HepG2 (cell line): ENCODE measurements around the gene RHBDD1. TPM values are rescaled to one million over a fixed set of nuclear protein-coding genes. Genes with fewer than 3 reads are reported as not detected.

Experiments used
- ATAC-seq: fragments of 200-7000 bp; cut with Tn5 transposase; 3 replicates; pipeline ENCODE4 v1.9.1; 2020; ENCODE audit warnings: mild to moderate bottlenecking, moderate library complexity
- BruUV-seq: library from RNA; stranded (reverse); fragments of 400-500 nt; replicated peaks from 2 replicates; lab custom pipeline; 2021; lab: Mats Ljungman, UMichigan
- CTCF ChIA-PET: fragments of 300-600 bp; formaldehyde crosslinking; extraction: SDS; loops from one replicate; lab custom pipeline; 2021; ENCODE audit warnings: low total read pairs, inconsistent platforms, low intra/inter-chr PET ratio; lab: Yijun Ruan, JAX
- POLR2A ChIA-PET: fragments of 350-600 bp; sonication (Branson Sonifier 250); formaldehyde crosslinking; loops from one replicate; lab custom pipeline; 2020; ENCODE audit warnings: antibody characterized with exemption, inconsistent platforms; lab: Yijun Ruan, JAX
- DNase-seq: peaks from one replicate; pipeline ENCODE4 v3.0.0-alpha.2; 2015; ENCODE audit warnings: low spot score
- FAIRE-seq: peaks from 3 replicates; lab custom pipeline; 2011; peaks lifted over from hg19 to GRCh38; lab: Jason Lieb, UNC
- H2AFZ ChIP-seq: one replicate; pipeline ENCODE4 v1.6.1; 2011; ENCODE audit warnings: low read length, inconsistent platforms
- H3K27ac ChIP-seq: fragments of 300-600 bp; 3 replicates; pipeline ENCODE4 v1.8.0; 2011; ENCODE audit warnings: mixed run types, mild to moderate bottlenecking, mixed read lengths, low read length, inconsistent platforms; ENCODE audit not compliant: insufficient read depth; ENCODE audit errors: extremely low read length
- H3K27me3 ChIP-seq, 2 experiments: fragments of 200-600 bp in 1 of 2; 2 replicates in 1 of 2; 3 replicates in 1 of 2; pipeline versions ENCODE4 v1.6.0 to v1.8.0; 2011; ENCODE audit warnings: low read length in 2 of 2, mild to moderate bottlenecking in 2 of 2, moderate library complexity in 2 of 2, inconsistent platforms in 1 of 2; ENCODE audit not compliant: insufficient read depth in 2 of 2, control insufficient read depth in 1 of 2
- H3K36me3 ChIP-seq, 2 experiments: fragments of 200-600 bp in 1 of 2; replicated peaks in 1 of 2; 2 replicates in 1 of 2; 3 replicates in 1 of 2; pipeline versions ENCODE4 v1.5.1 to v1.8.0; 2011; ENCODE audit warnings: low read length in 2 of 2, inconsistent platforms in 1 of 2; ENCODE audit not compliant: insufficient read depth in 2 of 2, control insufficient read depth in 1 of 2
- H3K4me1 ChIP-seq: 2 replicates; pipeline ENCODE4 v1.5.1; 2012; ENCODE audit warnings: low read length, inconsistent platforms; ENCODE audit not compliant: insufficient read depth
- H3K4me2 ChIP-seq: 2 replicates; pipeline ENCODE4 v1.6.0; 2011; ENCODE audit warnings: low read depth, low read length, inconsistent platforms
- H3K4me3 ChIP-seq, 3 experiments: fragments of 200-600 bp in 1 of 3; sonication (generic), shearing (Covaris generic) in 1 of 3; replicated peaks in 1 of 3; 2 replicates each; pipeline ENCODE4 v1.5.1; 2011 to 2016; ENCODE audit warnings: low read length in 3 of 3, inconsistent platforms in 2 of 3, low read depth in 2 of 3, mild to moderate bottlenecking in 2 of 3, control low read depth in 1 of 3, mixed read lengths in 1 of 3; ENCODE audit not compliant: insufficient read depth in 1 of 3
- H3K79me2 ChIP-seq: one replicate; pipeline ENCODE4 v1.6.1; 2011; ENCODE audit warnings: low read length, inconsistent platforms; ENCODE audit not compliant: insufficient read depth
- H3K9ac ChIP-seq: 2 replicates; pipeline ENCODE4 v1.6.0; 2011; ENCODE audit warnings: mild to moderate bottlenecking, low read depth, low read length, inconsistent platforms; ENCODE audit not compliant: insufficient read depth
- H3K9me3 ChIP-seq: 2 replicates; pipeline ENCODE4 v1.5.1; 2012; ENCODE audit warnings: mild to moderate bottlenecking, low read length
- H4K20me1 ChIP-seq: 2 replicates; pipeline ENCODE4 v1.6.0; 2011; ENCODE audit warnings: inconsistent platforms, mild to moderate bottlenecking, low read length, moderate library complexity; ENCODE audit not compliant: insufficient read depth
- NPAS2 ChIP-seq: sonication (generic); formaldehyde crosslinking; IDR thresholded peaks from 2 replicates; pipeline ENCODE4 v1.8.0; 2022; ENCODE audit warnings: mild to moderate bottlenecking, missing genetic modification reagents, borderline replicate concordance
- SCMH1 ChIP-seq: sonication (generic); formaldehyde crosslinking; IDR thresholded peaks from 2 replicates; pipeline ENCODE4 v1.9.0; 2021; ENCODE audit warnings: missing genetic modification reagents, mild to moderate bottlenecking, borderline replicate concordance
- SMYD3 ChIP-seq: sonication (generic); formaldehyde crosslinking; IDR thresholded peaks from 2 replicates; pipeline ENCODE4 v1.8.1; 2023; ENCODE audit warnings: mild to moderate bottlenecking, missing genetic modification reagents
- SRSF9 ChIP-seq: fragments of 200-400 bp; formaldehyde crosslinking; IDR thresholded peaks from 2 replicates; pipeline ENCODE4 v1.6.1; 2018; ENCODE audit warnings: borderline replicate concordance, mild to moderate bottlenecking, low read depth, low read length; ENCODE audit not compliant: insufficient read depth, poor library complexity, severe bottlenecking
- U2AF1 ChIP-seq: fragments of 200-400 bp; formaldehyde crosslinking; optimal IDR thresholded peaks from 2 replicates; pipeline ENCODE3; 2017; ENCODE audit warnings: mild to moderate bottlenecking, low read depth, low read length
- ZNF776 ChIP-seq: sonication (generic); formaldehyde crosslinking; IDR thresholded peaks from 2 replicates; pipeline ENCODE4 v1.4.0; 2020; ENCODE audit warnings: mild to moderate bottlenecking, missing genetic modification reagents
- WGBS: methylation state at CpG from one replicate; pipeline ENCODE4 v1.1.6; 2017; ENCODE audit warnings: low lambda C conversion rate; 5-methylcytosine and 5-hydroxymethylcytosine counted together
- in situ Hi-C: cut with HindIII; loops from 2 replicates; pipeline ENCODE4 v1.10.0; 2017; ENCODE audit warnings: low pct_unique_long_range_greater_than_20kb; ENCODE audit not compliant: extremely low pct_ligation_motif_present
- intact Hi-C: fragments of 100-400 bp; cut with micrococcal nuclease; formaldehyde crosslinking; loops from one replicate; pipeline ENCODE4 v1.10.0; 2022; ENCODE audit not compliant: unreplicated experiment
- polyA plus RNA-seq, 8 experiments: library from polyadenylated mRNA; depleted of rRNA in 3 of 8; stranded (reverse) in 7 of 8; unstranded in 1 of 8; fragments of >200 nt; fragmentation: Illumina TruSeq in 4 of 8; extraction: Trizol in 4 of 8; gene quantifications; 2 replicates each; pipeline versions ENCODE4 v1.2.1 to v1.2.3, GENCODE V29; 2011 to 2016; ENCODE audit warnings: low read depth in 4 of 8, missing spikeins in 1 of 8, mixed read lengths in 1 of 8; ENCODE audit not compliant: insufficient read depth in 1 of 8
- total RNA-seq, 5 experiments: library from RNA; depleted of rRNA; stranded (reverse); fragments of >200 nt; fragmentation: Illumina TruSeq; extraction: Trizol; gene quantifications; 2 replicates each; pipeline ENCODE4 v1.2.3, GENCODE V29; 2016; ENCODE audit warnings: low read depth in 1 of 5
- TF ChIP-seq, protein P1 (sequence below): sonication (generic); formaldehyde crosslinking; IDR thresholded peaks from 2 replicates; pipeline ENCODE4 v1.4.0; 2020; ENCODE audit warnings: missing genetic modification reagents, borderline replicate concordance
- TF ChIP-seq, protein P2 (sequence below), 2 experiments: sonication (generic) in 1 of 2; formaldehyde crosslinking in 1 of 2; IDR thresholded peaks; 2 replicates each; pipeline versions ENCODE4 v1.4.0 to v1.6.1; 2016 to 2020; ENCODE audit warnings: borderline replicate concordance in 1 of 2, low read depth in 1 of 2, mild to moderate bottlenecking in 1 of 2, missing genetic modification reagents in 1 of 2

Gene RHBDD1
- total and polyA plus RNA-seq, 2 of the 13 experiments (the other 11 are each of a cell fraction or from before 2014, with no cell fraction given), result 8.2 to 9.5 TPM

DNA sequence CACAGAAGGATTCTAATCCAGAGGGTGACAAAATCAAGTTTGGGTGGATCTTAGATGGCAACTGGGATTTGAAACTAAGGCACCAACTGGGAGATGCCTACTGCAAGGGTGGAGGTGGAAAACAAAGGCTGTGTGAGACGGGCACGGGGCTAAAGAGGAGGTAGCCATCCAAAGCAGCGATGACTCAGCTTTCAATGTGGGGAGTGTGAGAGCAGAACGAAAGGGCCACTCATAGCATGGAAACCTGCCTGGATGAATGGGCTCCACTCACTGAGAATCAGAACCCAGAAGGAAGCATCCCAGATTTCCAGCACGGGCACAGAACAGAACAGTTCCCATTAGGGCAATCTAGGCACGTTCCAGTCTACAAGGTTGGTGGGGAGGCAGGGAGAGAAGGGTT is 168.6 kb downstream of the RHBDD1 start:
- in situ Hi-C loops (no loop called here), intact Hi-C loops (no loop called here)
- Histone ChIP-seq H3K4me1 (no peaks in the 10 kb centered on the region), H3K27me3 (peaks cover 0 to 11% of the 10 kb centered on the region in 2 experiments; a peak in 2 of 5 replicates), H3K27ac (no peak overlapping the region), H3K4me3 (no peak overlapping the region), H2AFZ (no peak overlapping the region), H3K79me2 (no peaks in the 10 kb centered on the region), H3K9ac (no peak overlapping the region), H4K20me1 (no peaks in the 10 kb centered on the region), H3K36me3 (no peaks in the 10 kb centered on the region), H3K9me3 (no peaks in the 10 kb centered on the region), H3K4me2 (no peak overlapping the region)
- BruUV-seq, result no TSS peak
- 52% methylated on average over 6 of the region's 6 CpGs for WGBS
- ChIA-PET POLR2A (no interaction called here), CTCF (no interaction called here)
- FAIRE-seq (no peak), DNase-seq (no peak), ATAC-seq (no peak)
- TF ChIP-seq SCMH1 (CRISPR knock-in tag) (no peak), ZNF776 (CRISPR knock-in tag) (no peak)
- TF ChIP-seq, protein P1, sequence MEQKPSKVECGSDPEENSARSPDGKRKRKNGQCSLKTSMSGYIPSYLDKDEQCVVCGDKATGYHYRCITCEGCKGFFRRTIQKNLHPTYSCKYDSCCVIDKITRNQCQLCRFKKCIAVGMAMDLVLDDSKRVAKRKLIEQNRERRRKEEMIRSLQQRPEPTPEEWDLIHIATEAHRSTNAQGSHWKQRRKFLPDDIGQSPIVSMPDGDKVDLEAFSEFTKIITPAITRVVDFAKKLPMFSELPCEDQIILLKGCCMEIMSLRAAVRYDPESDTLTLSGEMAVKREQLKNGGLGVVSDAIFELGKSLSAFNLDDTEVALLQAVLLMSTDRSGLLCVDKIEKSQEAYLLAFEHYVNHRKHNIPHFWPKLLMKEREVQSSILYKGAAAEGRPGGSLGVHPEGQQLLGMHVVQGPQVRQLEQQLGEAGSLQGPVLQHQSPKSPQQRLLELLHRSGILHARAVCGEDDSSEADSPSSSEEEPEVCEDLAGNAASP (CRISPR knock-in tag), result no peak

DNA sequence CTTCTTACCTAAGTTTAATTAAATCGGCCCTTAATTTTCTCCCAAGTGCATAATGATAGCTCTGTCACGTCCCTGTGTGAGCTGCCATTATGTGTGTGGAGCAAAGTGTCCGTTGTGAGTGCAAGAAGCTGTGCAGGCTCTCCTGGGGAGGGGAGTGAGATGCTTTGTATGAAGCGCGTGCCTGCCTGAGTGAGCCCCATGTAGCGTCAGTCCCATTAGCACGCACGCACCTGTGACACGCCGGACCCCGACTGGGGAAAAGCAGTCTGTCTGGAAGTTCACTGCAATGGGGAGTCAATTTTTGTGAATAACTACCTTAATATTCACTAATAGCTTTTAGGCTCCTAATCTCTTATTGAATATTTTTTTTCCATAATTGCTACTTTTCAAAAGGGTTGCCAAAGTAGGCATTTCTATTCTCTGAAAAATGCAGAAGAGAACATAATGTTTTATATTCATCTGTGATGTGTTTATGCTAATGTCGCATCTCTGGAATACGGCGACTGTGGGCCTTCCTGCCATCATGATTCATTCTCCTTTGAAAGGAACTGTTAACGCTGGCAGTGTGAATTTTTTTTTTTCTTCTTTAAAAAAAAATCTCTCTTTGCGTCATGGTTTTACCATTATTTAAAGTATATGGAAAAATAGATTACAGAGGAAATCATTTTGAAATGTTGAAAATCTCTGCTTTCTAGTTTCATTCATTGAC is 170.5 kb downstream of the RHBDD1 start:
- no peaks in the 10 kb centered on the region for H3K79me2 ChIP-seq
- H3K4me1 ChIP-seq, result no peaks in the 10 kb centered on the region
- no peak overlapping the region for H3K4me3 ChIP-seq
- intact Hi-C loops (no loop called here), in situ Hi-C loops (no loop called here)
- BruUV-seq, result no TSS peak
- peaks cover 0 to 11% of the 10 kb centered on the region in 2 experiments; a peak in 2 of 5 replicates for H3K27me3 ChIP-seq
- no peak overlapping the region for H2AFZ ChIP-seq
- H3K9me3 ChIP-seq, result no peaks in the 10 kb centered on the region
- no peak overlapping the region for H3K9ac ChIP-seq
- no peaks in the 10 kb centered on the region for H4K20me1 ChIP-seq
- ATAC-seq, result no peak
- ChIA-PET CTCF (no interaction called here), POLR2A (no interaction called here)
- no peaks in the 10 kb centered on the region for H3K36me3 ChIP-seq
- 74% methylated on average over 16 of the region's 16 CpGs for WGBS
- no peak for FAIRE-seq
- DNase-seq, result no peak
- H3K4me2 ChIP-seq, result no peak overlapping the region
- no peak overlapping the region for H3K27ac ChIP-seq
- TF ChIP-seq, protein P2, sequence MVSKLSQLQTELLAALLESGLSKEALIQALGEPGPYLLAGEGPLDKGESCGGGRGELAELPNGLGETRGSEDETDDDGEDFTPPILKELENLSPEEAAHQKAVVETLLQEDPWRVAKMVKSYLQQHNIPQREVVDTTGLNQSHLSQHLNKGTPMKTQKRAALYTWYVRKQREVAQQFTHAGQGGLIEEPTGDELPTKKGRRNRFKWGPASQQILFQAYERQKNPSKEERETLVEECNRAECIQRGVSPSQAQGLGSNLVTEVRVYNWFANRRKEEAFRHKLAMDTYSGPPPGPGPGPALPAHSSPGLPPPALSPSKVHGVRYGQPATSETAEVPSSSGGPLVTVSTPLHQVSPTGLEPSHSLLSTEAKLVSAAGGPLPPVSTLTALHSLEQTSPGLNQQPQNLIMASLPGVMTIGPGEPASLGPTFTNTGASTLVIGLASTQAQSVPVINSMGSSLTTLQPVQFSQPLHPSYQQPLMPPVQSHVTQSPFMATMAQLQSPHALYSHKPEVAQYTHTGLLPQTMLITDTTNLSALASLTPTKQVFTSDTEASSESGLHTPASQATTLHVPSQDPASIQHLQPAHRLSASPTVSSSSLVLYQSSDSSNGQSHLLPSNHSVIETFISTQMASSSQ (IDR thresholded peaks at IDR 0.05; ENCODE audit: low read depth), result no peak
- TF ChIP-seq, protein P2 (CRISPR knock-in tag; IDR thresholded peaks at IDR 0.05; ENCODE audit: borderline replicate concordance), result no peak
- TF ChIP-seq NPAS2 (CRISPR knock-in tag), result no peak
- TF ChIP-seq SMYD3 (CRISPR knock-in tag), result no peak
- TF ChIP-seq SRSF9, result no peak
- TF ChIP-seq U2AF1, result no peak
